ENCODE data around the gene RPL36.
"Not testable (repeated sequence)": the region's sequence is repeated elsewhere in the genome, so short reads cannot be mapped to it uniquely, and the experiment has no call there.

RPL36 gene

GRCh38 chr19:5697890-5698634, 8.0 kb downstream of the RPL36 start:
- TF ChIP-seq CTCF (conservative IDR thresholded peaks at IDR 0.05; ENCODE audit: control insufficient read depth, insufficient read depth, low read depth, low read length) = no peak
- no peak for DNase-seq (ENCODE audit: low read depth)

GRCh38 chr19:5698635-5699422, 8.7 kb downstream of the RPL36 start:
- DNase-seq (ENCODE audit: low read depth) = no peak
- no peak overlapping the region for H3K4me3 ChIP-seq (ENCODE audit: control insufficient read depth, low read depth, low read length)
- no peak for TF ChIP-seq CTCF (conservative IDR thresholded peaks at IDR 0.05; ENCODE audit: control insufficient read depth, insufficient read depth, low read depth, low read length)

More at GRCh38 chr19:5697890-5698634, 8.0 kb downstream of the RPL36 start:
- H3K4me3 ChIP-seq (ENCODE audit: control insufficient read depth, low read depth, low read length) = no peak overlapping the region

- no peak overlapping the region for H3K4me3 ChIP-seq (ENCODE audit: control insufficient read depth, low read depth, low read length)
- TF ChIP-seq CTCF (conservative IDR thresholded peaks at IDR 0.05; ENCODE audit: control insufficient read depth, insufficient read depth, low read depth, low read length) = no peak
- DNase-seq (ENCODE audit: low read depth) = no peak
Observed at GRCh38 chr19:5700455-5701092, 10.5 kb downstream of the RPL36 start.

DNA sequence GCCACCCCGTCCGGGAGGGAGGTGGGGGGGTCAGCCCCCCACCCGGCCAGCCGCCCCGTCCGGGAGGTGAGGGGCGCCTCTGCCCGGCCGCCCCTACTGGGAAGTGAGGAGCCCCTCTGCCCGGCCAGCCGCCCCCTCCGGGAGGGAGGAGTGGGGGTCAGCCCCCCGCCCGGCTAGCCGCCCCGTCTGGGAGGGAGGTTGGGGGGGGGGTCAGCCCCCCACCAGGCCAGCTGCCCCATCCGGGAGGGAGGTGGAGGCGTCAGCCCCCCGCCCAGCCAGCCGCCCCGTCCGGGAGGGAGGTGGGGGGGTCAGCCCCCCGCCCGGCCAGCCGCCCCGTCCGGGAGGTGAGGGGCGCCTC, 11.9 kb downstream of the RPL36 start:
- not testable (repeated sequence) for DNase-seq (ENCODE audit: low read depth); H3K4me3 ChIP-seq (ENCODE audit: control insufficient read depth, low read depth, low read length)

- TF ChIP-seq CTCF (conservative IDR thresholded peaks at IDR 0.05; ENCODE audit: control insufficient read depth, insufficient read depth, low read depth, low read length) = no peak
- DNase-seq (ENCODE audit: low read depth) = no peak
- no peak overlapping the region for H3K4me3 ChIP-seq (ENCODE audit: control insufficient read depth, low read depth, low read length)
Observed at GRCh38 chr19:5703819-5704818, 14.0 kb downstream of the RPL36 start.

GRCh38 chr19:5705552-5705951, 15.5 kb downstream of the RPL36 start:
- DNase-seq (ENCODE audit: low read depth) = no peak
- H3K4me3 ChIP-seq (ENCODE audit: control insufficient read depth, low read depth, low read length) = no peak overlapping the region
- no peak for TF ChIP-seq CTCF (conservative IDR thresholded peaks at IDR 0.05; ENCODE audit: control insufficient read depth, insufficient read depth, low read depth, low read length)
